ACC112 (cell line): ENCODE data around the gene WNT9A.
"Not testable (repeated sequence)": the region's sequence is repeated elsewhere in the genome, so short reads cannot be mapped to it uniquely, and the experiment has no call there.

Experiments used
- H2AFZ ChIP-seq: fragments of 200-600 bp; sonication (generic); one replicate; pipeline ENCODE4 v1.6.0; 2017; ENCODE audit warnings: antibody characterized with exemption, low read length; ENCODE audit not compliant: unreplicated experiment
- H3K27ac ChIP-seq: fragments of 200-600 bp; sonication (generic); 2 replicates; pipeline ENCODE4 v1.5.1; 2014; ENCODE audit warnings: low read depth, mild to moderate bottlenecking, antibody characterized with exemption, low read length, moderate library complexity
- H3K27me3 ChIP-seq: fragments of 200-600 bp; sonication (generic); 2 replicates; pipeline ENCODE4 v1.6.1; 2014; ENCODE audit warnings: mild to moderate bottlenecking, antibody characterized with exemption, low read length, moderate library complexity, mixed read lengths; ENCODE audit not compliant: insufficient read depth
- H3K36me3 ChIP-seq: fragments of 200-600 bp; sonication (generic); 2 replicates; pipeline ENCODE4 v1.6.1; 2016; ENCODE audit warnings: mild to moderate bottlenecking, antibody characterized with exemption, low read length, moderate library complexity, mixed read lengths; ENCODE audit not compliant: insufficient read depth
- H3K4me1 ChIP-seq: fragments of 200-600 bp; sonication (generic); one replicate; pipeline ENCODE4 v1.6.1; 2016; ENCODE audit warnings: low read length, mixed read lengths; ENCODE audit not compliant: insufficient read depth, unreplicated experiment, control insufficient read depth
- H3K4me3 ChIP-seq: fragments of 200-600 bp; sonication (generic); 2 replicates; pipeline ENCODE4 v1.5.1; 2014; ENCODE audit warnings: mild to moderate bottlenecking, low read depth, low read length
- H3K79me2 ChIP-seq: fragments of 200-600 bp; sonication (generic); one replicate; pipeline ENCODE4 v1.6.0; 2016; ENCODE audit warnings: low read length; ENCODE audit not compliant: control insufficient read depth, unreplicated experiment, insufficient read depth

The WNT9A gene

GRCh38 chr1:227971216-227971615 is 23.5 kb upstream of the WNT9A start:
- not testable (repeated sequence) for H2AFZ ChIP-seq, H3K36me3 ChIP-seq, H3K4me3 ChIP-seq, H3K79me2 ChIP-seq, H3K4me1 ChIP-seq, H3K27ac ChIP-seq, H3K27me3 ChIP-seq

- not testable (repeated sequence) for H3K79me2 ChIP-seq, H3K27ac ChIP-seq, H3K36me3 ChIP-seq, H3K27me3 ChIP-seq, H2AFZ ChIP-seq, H3K4me3 ChIP-seq, H3K4me1 ChIP-seq
These were observed 22.6 kb upstream of the WNT9A start for GRCh38 chr1:227970076-227970995.

- not testable (repeated sequence) for H3K27ac ChIP-seq, H3K4me1 ChIP-seq, H3K79me2 ChIP-seq, H2AFZ ChIP-seq, H3K4me3 ChIP-seq, H3K27me3 ChIP-seq, H3K36me3 ChIP-seq
These were observed 20.1 kb upstream of the WNT9A start for GRCh38 chr1:227967815-227968214.

GRCh38 chr1:227966733-227967132 is 19.0 kb upstream of the WNT9A start:
- H3K27ac ChIP-seq: peak overlapping the region; percentile 31
- not testable (repeated sequence) for H3K4me3 ChIP-seq, H2AFZ ChIP-seq, H3K79me2 ChIP-seq, H3K4me1 ChIP-seq, H3K36me3 ChIP-seq, H3K27me3 ChIP-seq

GRCh38 chr1:227961651-227962466 is 14.1 kb upstream of the WNT9A start:
- no peaks in the 10 kb centered on the region for H3K4me1 ChIP-seq
- peaks cover 31% of the 10 kb centered on the region for H3K27me3 ChIP-seq
- H2AFZ ChIP-seq: no peak overlapping the region
- H3K4me3 ChIP-seq: no peak overlapping the region
- no peaks in the 10 kb centered on the region for H3K36me3 ChIP-seq
- H3K79me2 ChIP-seq: no peaks in the 10 kb centered on the region
- no peak overlapping the region for H3K27ac ChIP-seq

- Histone ChIP-seq H3K79me2 (no peaks in the 10 kb centered on the region), H3K27ac (no peak overlapping the region), H3K4me3 (no peak overlapping the region), H3K27me3 (peaks cover 48% of the 10 kb centered on the region), H2AFZ (no peak overlapping the region), H3K4me1 (no peaks in the 10 kb centered on the region), H3K36me3 (no peaks in the 10 kb centered on the region)
These were observed 11.7 kb upstream of the WNT9A start for GRCh38 chr1:227959325-227959860.

GRCh38 chr1:227958617-227959324 is 11.0 kb upstream of the WNT9A start:
- H3K27me3 ChIP-seq: peaks cover 49% of the 10 kb centered on the region
- H3K4me3 ChIP-seq: no peak overlapping the region
- no peaks in the 10 kb centered on the region for H3K79me2 ChIP-seq
- no peaks in the 10 kb centered on the region for H3K36me3 ChIP-seq
- H3K27ac ChIP-seq: no peak overlapping the region
- peaks cover 4% of the 10 kb centered on the region for H3K4me1 ChIP-seq
- H2AFZ ChIP-seq: no peak overlapping the region

- H3K27me3 ChIP-seq: peaks cover 42% of the 10 kb centered on the region
- H2AFZ ChIP-seq: no peak overlapping the region
- H3K4me1 ChIP-seq: peaks cover 10% of the 10 kb centered on the region
- no peak overlapping the region for H3K4me3 ChIP-seq
- H3K79me2 ChIP-seq: no peaks in the 10 kb centered on the region
- no peak overlapping the region for H3K27ac ChIP-seq
- H3K36me3 ChIP-seq: no peaks in the 10 kb centered on the region
These were observed 8.1 kb upstream of the WNT9A start for GRCh38 chr1:227955808-227956207.

GRCh38 chr1:227954163-227954850 is 6.6 kb upstream of the WNT9A start:
- Histone ChIP-seq H3K4me1 (peaks cover 10% of the 10 kb centered on the region), H3K27ac (no peak overlapping the region), H3K27me3 (peaks cover 37% of the 10 kb centered on the region), H3K4me3 (no peak overlapping the region), H3K36me3 (no peaks in the 10 kb centered on the region), H3K79me2 (no peaks in the 10 kb centered on the region), H2AFZ (no peak overlapping the region)

- peaks cover 10% of the 10 kb centered on the region for H3K4me1 ChIP-seq
- H3K36me3 ChIP-seq: no peaks in the 10 kb centered on the region
- H3K79me2 ChIP-seq: no peaks in the 10 kb centered on the region
- H3K4me3 ChIP-seq: no peak overlapping the region
- no peak overlapping the region for H3K27ac ChIP-seq
- H2AFZ ChIP-seq: no peak overlapping the region
- peaks cover 40% of the 10 kb centered on the region for H3K27me3 ChIP-seq
These were observed 5.3 kb upstream of the WNT9A start for GRCh38 chr1:227953022-227953412.
